ENCODE data around the gene KCNG2. TPM values are rescaled to one million over a fixed set of nuclear protein-coding genes. Genes with fewer than 3 reads are reported as not detected.
"Not testable (repeated sequence)": the region's sequence is repeated elsewhere in the genome, so short reads cannot be mapped to it uniquely, and the experiment has no call there.

KCNG2 gene
- total RNA-seq, 1 experiment from 2014 or later = not detected

- H3K27ac ChIP-seq = no peak overlapping the region
- BruUV-seq (replicated peaks) = no TSS peak
- H3K4me2 ChIP-seq = no peak overlapping the region
- no peaks in the 10 kb centered on the region for H3K4me1 ChIP-seq (replicated peaks; ENCODE audit: insufficient read depth)
- no peak for DNase-seq
- no peaks in the 10 kb centered on the region for H3K9me2 ChIP-seq (ENCODE audit: insufficient read depth)
- H3K79me2 ChIP-seq (ENCODE audit: low read depth) = no peaks in the 10 kb centered on the region
- H2AFZ ChIP-seq = no peak overlapping the region
- H3K27me3 ChIP-seq (ENCODE audit: insufficient read depth, low read depth) = peaks cover 52% of the 10 kb centered on the region
- H3K4me3 ChIP-seq = no peak overlapping the region
- CTCF ChIA-PET = no interaction called here
- intact Hi-C loops (cut with micrococcal nuclease; ENCODE audit: unreplicated experiment) = no loop called here
- no peak for TF ChIP-seq EZH2 (IDR thresholded peaks at IDR 0.05; ENCODE audit: low read depth)
- no peak for TF ChIP-seq CTCF (conservative IDR thresholded peaks at IDR 0.05)
- H3K9me3 ChIP-seq (ENCODE audit: insufficient read depth, low read depth) = no peaks in the 10 kb centered on the region
- POLR2A ChIA-PET (ENCODE audit: unreplicated experiment) = no interaction called here
- H3K36me3 ChIP-seq (ENCODE audit: low read depth) = no peaks in the 10 kb centered on the region
- H4K20me1 ChIP-seq (ENCODE audit: insufficient read depth) = no peaks in the 10 kb centered on the region
- H3F3A ChIP-seq (ENCODE audit: insufficient read depth, low read depth) = no peaks in the 10 kb centered on the region
These were observed 65.6 kb downstream of the KCNG2 start for GRCh38 chr18:79863161-79864005.

- Histone ChIP-seq H3K4me1 (replicated peaks; ENCODE audit: insufficient read depth) (no peaks in the 10 kb centered on the region), H3K27me3 (ENCODE audit: insufficient read depth, low read depth) (peaks cover 52% of the 10 kb centered on the region), H4K20me1 (ENCODE audit: insufficient read depth) (no peaks in the 10 kb centered on the region), H3K36me3 (ENCODE audit: low read depth) (no peaks in the 10 kb centered on the region), H3K4me3 (no peak overlapping the region), H3K79me2 (ENCODE audit: low read depth) (no peaks in the 10 kb centered on the region), H3K9me2 (ENCODE audit: insufficient read depth) (no peaks in the 10 kb centered on the region), H3F3A (ENCODE audit: insufficient read depth, low read depth) (no peaks in the 10 kb centered on the region), H3K4me2 (no peak overlapping the region), H2AFZ (no peak overlapping the region), H3K9me3 (ENCODE audit: insufficient read depth, low read depth) (no peaks in the 10 kb centered on the region), H3K27ac (no peak overlapping the region)
- ChIA-PET POLR2A (ENCODE audit: unreplicated experiment) (no interaction called here), CTCF (no interaction called here)
- TF ChIP-seq EZH2 (IDR thresholded peaks at IDR 0.05; ENCODE audit: low read depth) = no peak
- TF ChIP-seq CTCF (conservative IDR thresholded peaks at IDR 0.05) = no peak
- intact Hi-C loops (cut with micrococcal nuclease; ENCODE audit: unreplicated experiment) = no loop called here
- no TSS peak for BruUV-seq (replicated peaks)
- no peak for DNase-seq
These were observed 66.4 kb downstream of the KCNG2 start for GRCh38 chr18:79864006-79864725.

- CTCF ChIA-PET; H2AFZ ChIP-seq; intact Hi-C loops (cut with micrococcal nuclease; ENCODE audit: unreplicated experiment); DNase-seq; H3K4me2 ChIP-seq; H3K9me3 ChIP-seq (ENCODE audit: insufficient read depth, low read depth); H3K4me1 ChIP-seq (replicated peaks; ENCODE audit: insufficient read depth); H3K4me3 ChIP-seq; H3K36me3 ChIP-seq (ENCODE audit: low read depth); POLR2A ChIA-PET (ENCODE audit: unreplicated experiment); BruUV-seq (replicated peaks); H3K27ac ChIP-seq; H3F3A ChIP-seq (ENCODE audit: insufficient read depth, low read depth); H3K79me2 ChIP-seq (ENCODE audit: low read depth); H3K9me2 ChIP-seq (ENCODE audit: insufficient read depth); H4K20me1 ChIP-seq (ENCODE audit: insufficient read depth): not testable (repeated sequence)
- H3K27me3 ChIP-seq (ENCODE audit: insufficient read depth, low read depth) = peaks cover 52% of the 10 kb centered on the region
These were observed 67.2 kb downstream of the KCNG2 start for GRCh38 chr18:79864955-79865354.

GRCh38 chr18:79865951-79866350, 68.2 kb downstream of the KCNG2 start:
- POLR2A ChIA-PET (ENCODE audit: unreplicated experiment); CTCF ChIA-PET; H3K4me3 ChIP-seq: not testable (repeated sequence)

More at GRCh38 chr18:79865951-79866350, 68.2 kb downstream of the KCNG2 start:
- peaks cover 52% of the 10 kb centered on the region for H3K27me3 ChIP-seq (ENCODE audit: insufficient read depth, low read depth)
- H3K27ac ChIP-seq; DNase-seq; H2AFZ ChIP-seq; intact Hi-C loops (cut with micrococcal nuclease; ENCODE audit: unreplicated experiment); H4K20me1 ChIP-seq (ENCODE audit: insufficient read depth); H3K4me2 ChIP-seq; H3F3A ChIP-seq (ENCODE audit: insufficient read depth, low read depth); H3K4me1 ChIP-seq (replicated peaks; ENCODE audit: insufficient read depth); BruUV-seq (replicated peaks); H3K36me3 ChIP-seq (ENCODE audit: low read depth); H3K9me2 ChIP-seq (ENCODE audit: insufficient read depth); H3K79me2 ChIP-seq (ENCODE audit: low read depth); H3K9me3 ChIP-seq (ENCODE audit: insufficient read depth, low read depth): not testable (repeated sequence)
